Measurements from ENCODE around the gene KANK4.

The KANK4 gene

DNA sequence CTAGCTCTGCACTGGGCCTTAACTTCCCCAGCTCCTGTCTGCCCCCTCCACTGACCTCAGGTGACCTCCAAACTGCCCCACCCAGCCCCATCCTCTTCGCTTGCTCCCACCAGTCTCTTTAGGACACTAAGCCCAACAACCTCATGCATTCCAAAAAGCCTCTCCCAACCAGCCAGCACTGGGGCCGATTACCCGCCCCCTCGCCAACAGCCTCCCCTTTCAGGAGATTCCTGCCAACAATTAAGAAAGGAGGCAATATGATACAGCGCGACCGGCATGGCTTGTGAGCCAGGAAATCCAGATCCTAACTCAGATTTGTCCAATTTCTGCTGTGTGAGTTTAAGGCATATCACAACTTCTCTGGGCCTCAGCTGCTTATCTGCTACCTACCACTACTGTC, 14.7 kb downstream of the KANK4 start:
- DNase-seq, result no peak

DNA sequence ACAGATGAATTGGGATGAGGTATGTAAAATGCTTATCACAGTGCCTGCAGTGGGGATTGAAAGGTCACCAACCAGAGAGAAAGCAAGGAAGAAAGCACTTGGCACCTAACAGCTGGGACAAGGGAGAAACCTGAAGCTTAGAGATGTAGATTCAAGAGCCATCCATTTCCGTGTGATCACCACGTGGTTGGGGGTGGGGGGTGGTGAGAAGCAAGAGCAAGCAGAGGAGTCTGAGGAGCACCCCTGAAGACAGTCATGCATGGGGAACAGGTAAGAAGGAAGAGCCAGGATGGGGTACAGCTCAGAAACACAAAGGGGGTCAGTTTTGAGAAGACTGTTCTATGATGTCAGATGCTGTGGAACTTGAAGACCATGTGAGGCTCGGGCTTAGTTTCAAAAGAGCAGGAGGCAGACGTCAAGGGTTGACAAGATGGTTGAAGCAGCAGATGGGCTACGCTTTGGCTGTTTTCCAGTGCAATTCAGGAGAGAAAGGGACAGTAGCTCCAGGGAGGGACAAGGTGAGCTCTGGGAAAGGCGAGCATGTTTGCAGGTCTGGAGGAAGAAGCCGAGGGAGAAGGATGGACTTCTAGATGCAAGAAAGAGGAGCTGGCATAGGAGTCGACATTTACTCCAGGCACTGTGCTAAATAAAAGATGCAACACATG, 17.4 kb downstream of the KANK4 start:
- DNase-seq, result peak in 1 of 2 experiments; percentile 15

DNA sequence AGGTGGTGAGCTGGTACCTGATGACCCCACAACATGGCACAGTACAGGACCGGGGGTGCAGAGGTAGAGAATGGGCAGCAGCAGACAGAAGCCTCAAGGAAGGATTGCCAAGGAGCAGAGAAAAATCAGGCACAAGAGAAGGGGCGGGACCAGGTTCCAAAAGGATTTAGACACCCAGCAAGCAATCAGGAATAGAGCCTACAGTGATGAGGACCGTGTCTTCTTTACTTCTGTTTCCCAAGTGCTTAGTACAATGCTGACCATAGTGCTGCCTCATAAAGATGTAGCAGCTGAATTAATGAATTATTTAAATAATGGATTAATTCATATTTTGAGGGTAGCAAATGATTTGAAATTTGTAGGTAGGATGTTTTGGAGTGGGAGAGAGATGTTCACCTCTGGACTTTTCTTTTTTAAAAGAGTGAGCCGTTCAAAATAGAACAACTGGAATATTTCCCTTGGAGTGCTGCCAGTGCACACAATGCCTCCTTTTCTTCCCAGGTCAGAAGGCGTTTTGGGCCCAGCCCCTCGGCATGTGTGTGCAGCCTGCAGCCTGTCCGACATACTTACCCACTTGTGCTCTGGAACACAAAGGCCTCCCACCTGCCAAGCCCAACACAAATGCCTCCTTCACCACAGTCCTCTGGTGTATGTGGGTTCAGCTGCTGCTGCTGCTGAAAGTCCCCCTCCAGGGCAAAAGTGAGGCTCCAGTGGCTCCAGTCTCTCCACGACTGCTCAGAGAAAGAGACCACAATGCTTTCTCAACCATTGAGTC, 19.6 kb downstream of the KANK4 start:
- no peak for DNase-seq

DNA sequence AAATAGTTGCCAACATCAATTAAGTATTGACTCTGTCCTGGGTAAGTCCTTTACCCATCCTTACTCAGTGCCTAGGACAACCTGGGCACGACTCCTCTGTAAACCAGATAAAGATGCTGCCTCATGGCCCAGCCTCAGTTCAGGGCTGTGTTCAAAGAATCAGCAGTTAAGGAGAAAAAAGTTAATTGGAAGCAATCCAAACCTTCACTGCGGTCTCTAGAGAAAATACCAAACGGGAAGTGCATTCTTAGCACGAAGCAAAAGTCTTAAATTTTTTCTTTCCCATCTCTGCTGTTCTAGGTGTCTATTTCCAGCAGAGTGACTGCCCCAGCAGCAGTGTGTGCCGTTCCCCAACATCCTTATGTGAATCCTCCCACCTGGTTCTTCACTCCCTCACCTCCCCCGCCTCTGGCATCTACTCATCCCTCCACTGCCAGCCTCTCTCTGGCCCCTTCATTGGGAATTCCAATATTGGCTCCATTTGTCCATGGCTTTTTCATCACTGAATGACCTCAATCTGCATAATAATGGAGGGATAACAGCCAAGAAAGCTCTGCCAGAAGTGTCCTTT, 23.2 kb downstream of the KANK4 start:
- DNase-seq, result no peak

DNA sequence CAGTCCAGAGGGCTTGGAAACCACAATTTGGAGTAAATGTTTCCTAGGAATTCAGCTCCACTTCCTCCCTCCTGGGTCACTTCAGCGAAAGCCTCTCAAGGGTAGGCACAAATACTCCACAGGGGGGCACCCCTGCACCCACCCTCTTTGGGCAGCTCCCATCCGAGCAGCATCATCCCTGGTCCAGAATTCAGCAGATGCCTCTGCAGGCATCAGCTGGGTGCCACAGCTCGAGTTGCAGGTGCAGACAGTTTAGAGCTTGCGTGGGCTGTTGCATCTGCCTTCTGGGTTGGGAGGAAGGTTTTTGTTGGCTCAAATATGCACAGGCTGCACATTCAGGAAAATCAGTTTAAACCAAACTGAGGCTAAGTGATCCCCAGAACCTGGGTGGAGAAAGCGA, 25.0 kb downstream of the KANK4 start:
- no peak for DNase-seq

DNA sequence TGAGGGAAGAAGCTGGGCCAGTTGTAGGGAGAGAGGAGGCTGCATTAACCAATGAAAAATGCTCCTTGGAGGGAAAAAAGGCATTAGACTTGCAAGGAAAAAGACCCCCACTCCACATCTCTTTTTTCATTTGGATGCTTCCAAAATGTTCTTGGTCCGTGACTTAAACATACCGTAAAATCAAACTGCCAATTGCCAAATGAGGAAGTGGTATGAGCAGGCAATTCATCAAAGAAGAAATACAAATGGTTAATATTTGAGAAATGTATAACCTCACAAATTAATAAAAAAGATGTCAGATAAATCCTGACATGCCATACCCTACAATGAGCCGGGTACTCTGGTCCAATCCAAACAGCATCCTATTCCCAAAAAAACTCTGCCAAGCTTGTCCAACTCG, 30.6 kb downstream of the KANK4 start:
- DNase-seq, result no peak

DNA sequence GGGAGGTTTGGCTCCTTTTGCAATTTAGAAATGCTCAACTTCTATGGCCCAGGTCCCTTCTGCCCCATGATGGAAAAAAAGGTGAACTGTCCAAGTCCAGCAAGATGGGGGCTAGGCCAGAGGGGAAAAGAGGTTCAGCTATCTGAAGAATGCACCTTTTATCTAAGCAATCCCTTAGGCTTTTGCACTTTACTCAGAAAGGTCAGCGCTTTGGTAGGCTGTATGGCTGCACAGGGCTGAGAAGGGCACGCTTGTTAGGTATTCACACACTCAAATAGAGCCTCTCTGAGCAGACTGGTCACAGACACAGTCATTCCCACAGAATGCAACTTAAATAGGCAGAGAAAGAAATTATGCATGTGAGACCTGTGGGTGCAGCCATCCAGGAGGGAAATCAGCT, 31.0 kb downstream of the KANK4 start:
- DNase-seq, result no peak

DNA sequence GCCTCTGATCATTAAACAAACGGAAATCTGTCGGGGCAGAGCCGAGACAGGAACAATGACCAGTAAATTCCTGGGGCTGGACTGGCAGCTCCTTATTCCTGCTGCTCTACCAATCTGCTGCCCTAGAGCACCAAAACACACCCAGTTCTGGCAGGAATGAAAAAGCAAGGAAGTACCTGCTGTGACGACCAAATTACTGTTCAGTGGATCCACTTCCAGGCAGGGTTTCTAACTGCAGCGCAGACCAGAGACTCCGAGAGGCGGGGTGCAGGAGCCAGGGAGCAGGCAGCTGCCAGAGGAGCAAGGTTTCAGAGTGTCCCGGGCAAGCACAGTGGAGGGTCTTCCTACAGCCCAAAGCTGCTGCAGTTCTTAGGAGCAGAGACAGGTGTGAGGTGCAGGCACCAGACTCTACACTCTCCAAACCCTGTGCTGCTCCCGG, 32.4 kb downstream of the KANK4 start:
- no peak for DNase-seq

DNA sequence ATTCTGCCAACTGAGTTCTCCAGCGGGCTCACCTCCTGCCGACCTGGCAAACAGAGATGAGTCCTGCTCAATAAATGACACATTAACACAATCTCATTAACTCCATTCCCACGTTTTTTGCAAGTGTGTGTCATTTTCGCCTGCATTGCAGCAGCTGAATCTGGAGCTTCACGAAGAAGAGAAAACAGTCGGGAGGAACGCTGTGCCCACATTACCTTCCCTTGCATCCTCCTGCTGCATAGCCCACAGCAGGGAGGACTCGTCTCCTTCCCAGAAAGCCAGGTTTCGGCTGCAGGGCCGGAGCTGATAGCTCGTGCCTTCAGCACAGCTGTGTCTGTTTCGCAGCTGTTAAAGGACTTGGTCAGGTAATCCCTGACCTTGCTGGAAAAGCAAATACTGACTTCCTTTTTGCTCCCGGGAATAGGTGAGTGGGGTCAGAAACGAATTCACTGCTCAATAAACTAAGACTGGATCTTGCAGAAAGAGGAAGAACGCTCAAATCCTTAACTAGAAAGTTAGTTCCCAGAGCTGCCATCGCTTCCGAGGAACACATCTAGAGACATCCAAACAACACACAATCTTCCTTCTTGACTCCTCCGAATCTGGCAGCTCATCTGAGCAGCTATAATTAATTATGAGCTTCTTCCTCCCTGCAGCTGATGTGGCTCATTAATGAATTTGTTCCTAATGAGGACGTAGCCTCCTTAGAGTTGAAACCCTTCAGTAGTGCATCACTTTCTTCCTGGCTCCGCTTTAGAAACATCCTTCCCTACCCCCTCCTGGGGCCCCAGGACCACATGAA, 33.0 kb downstream of the KANK4 start:
- no peak for DNase-seq

DNA sequence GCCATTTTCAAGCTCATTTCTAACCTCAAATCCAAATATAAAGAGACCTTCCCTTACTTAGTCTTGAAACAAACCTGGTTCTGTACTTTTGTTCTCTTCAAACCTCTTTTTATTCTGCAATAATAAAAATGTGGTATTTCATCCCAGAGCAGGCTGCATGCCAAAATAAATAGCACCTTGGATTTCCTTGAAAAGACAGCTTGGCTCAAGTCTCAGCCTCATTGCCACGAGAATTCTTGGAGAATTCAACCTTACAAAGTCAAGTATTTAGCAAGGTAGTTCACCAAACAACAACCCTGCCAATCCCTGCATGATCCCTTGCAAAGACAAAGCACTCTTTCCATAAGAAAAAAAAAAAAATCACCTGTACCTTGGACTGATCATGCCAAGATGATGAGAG, 33.8 kb downstream of the KANK4 start:
- DNase-seq, result no peak

DNA sequence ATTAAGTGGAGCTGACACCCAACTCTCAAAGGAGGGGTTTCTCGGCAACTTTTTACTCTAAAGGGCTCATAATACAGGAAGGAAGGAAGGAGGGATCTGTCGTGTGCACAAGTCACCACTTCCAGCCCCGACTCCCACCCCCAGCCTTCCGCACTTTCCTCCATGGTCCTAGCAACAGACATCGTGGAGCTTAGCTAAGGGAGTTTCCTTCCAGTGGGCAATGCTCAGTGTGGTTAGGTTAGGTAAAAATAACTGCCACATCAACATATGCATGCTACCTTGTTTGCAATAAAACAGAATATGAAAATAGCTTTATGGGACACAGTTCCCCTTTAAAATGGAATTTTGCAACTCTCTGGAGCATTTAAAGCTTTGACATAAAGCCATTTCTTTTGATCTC, 35.2 kb downstream of the KANK4 start:
- no peak for DNase-seq

DNA sequence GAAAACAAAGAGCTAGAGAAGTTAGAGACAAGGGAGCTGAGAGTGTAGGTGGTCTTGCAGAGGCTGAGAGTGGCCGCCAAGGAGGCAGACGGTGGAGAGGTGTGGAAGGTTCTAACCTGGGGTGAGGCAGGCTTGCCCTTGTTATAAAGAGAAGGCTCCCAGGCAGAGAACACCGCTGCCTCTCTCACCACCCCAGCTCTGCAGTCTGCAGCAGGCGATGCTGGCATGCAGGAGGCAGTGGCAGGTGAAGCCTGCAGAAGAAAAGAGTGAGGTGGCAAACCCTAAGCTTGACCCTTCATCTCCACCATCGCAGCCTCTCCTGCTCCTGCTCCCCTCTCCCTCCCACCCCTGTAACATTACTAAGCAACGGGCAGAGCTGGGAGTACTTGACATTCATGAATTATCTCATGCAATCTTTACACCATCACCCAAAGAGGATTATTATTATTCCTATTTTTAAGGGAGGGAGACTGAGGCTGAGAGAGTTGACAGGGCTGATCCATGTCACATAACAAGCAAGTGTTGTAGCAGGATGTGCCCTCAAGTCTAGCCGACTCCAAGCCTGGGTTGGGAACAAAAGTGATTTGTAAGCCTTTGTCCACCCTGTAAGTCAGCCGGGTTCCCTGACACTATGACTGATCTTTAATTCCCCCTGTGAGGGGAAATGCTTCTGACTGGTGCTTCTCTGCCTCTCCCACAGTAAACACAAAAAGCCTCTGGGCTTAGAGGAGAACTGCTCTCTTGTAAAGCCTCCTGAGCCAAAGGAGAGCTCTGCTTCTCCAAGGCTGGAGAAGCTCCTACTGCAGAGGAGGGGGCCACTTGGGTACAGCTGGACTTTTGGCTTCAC, 36.1 kb downstream of the KANK4 start:
- DNase-seq, result no peak

DNA sequence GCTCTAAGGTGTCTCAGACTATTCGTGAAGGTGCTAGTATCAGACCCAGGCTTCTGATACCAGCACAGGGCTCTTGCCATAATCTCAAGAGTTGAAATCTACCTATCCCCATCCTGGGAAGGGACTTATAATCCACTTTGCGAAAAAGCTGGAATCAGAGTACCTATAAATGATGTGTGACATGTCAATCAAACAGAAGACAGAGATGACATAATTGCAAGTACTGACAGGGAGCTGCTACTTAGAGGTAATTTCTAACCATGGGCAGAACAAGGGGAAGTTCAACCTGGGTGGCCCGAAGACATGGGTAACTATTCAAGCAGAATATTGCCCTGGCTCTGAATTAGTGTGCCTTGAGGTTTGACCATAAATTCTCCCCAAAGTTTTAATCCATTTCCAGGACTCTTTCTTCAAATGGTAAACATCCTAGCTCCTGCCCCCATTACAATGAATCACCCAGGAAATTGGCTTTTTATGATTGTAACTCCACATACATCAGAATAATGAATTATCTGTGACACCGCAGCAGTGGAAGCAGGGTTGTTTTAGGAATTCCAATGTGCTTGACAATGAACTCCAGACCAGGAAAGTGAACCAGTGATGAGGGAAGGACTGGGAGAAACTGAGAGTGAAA, 37.2 kb downstream of the KANK4 start:
- DNase-seq, result no peak

DNA sequence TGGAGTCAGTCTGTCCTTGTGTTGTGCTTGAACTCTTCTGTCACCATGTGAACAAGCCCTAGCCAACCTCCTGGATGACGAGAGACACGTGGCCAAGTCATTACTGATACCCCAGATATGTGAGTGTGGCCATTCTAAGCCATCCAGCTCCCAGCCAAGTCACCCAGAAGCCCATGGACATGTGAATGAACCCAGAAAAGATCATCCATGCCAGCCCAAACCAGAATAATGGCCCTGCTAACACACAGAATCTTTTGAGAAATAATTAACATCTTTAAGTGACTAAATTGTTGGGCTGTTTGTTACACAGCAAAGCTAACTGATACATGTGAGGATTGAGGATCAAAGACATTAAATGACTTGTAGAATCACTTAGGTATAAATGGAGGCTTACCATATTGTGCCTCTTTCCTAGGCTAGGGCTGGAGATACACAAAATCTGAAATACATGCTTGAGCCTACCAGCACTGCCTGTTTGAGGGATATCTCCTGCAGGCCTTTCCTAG, 38.2 kb downstream of the KANK4 start:
- no peak for DNase-seq

DNA sequence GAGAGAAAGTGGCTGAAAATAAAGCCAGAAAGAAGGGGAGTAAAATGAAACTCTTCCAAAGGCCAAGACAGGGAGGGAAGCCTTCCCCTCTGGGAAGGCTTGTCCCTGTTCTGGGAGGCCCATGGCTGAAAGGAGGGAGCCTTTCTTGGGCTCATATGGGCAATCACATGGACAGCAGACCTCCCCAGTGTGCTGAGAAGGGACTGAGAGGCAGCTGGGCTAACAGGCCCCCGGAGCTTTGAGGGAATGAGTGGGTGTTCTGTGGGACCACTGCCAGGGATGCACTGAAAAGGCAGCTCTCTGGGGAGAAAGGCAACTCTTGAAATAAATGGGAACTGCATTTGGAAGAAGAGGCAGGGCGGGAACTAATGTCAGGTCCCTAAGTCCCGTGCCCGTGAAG, 39.1 kb downstream of the KANK4 start:
- DNase-seq, result no peak

DNA sequence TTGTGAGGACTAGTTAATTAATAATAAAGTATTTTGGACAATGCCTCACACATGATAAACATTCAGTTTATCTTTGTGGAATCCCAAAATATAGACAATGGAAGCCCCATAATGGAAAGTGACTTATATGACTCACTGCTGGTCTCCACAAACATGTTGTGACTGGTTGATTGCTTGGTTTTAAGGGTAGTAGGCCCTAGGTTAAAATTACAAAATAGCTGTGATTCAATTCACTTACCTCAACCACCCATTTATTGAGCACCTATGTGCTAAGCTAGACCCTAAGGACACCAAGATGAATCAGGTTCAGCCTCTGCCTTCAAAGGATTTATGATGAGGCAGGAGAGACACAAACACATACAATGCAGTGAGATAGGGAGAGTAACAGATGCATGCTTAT, 42.4 kb downstream of the KANK4 start:
- DNase-seq, result no peak

DNA sequence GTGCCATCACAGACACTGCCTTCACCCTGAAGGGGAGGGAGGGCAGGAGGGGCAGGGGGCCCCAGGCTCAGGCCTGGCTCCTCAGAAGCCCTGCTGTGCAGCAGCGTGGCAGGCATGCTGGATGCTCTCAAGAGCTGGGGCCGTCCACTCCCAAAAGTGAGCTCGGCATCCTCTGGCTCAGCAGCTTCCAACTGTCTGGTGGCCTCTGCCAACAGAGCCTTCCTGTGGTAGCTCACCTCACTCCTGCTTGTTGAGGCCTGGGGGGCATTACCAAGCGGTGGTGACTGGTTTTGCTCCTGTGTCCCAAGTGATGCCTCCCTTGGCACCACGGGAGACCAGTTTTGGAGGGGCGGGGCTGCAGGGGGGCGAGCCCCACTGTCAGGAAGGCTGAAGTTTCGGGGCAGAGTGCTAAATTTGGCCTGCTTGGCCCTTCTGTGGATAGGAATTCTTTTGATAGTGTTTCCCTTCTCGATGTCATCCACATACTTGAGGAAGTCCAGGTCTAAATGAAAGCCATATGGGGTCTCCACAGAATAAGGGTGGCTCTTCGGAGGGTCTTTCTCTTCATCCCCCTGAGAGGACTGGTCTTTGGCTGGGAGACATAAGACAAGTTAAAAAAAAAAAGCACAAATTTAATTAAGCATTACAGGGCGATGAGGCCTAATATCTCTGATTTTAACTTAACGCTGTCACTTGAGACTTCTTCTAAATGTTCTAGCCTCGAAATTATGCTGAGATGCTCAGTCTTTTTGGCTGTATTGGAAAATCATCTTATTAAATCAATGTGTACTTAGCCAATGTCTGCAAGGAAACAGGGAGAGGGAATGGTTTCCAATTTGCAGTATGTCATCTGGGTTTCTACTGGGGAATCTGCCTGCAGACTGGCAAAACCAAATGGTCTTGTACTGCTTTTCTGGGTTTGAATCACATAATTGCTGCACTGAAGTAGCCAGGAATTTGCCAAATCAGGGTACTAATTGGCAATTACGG, 44.4 kb downstream of the KANK4 start:
- DNase-seq, result no peak

DNA sequence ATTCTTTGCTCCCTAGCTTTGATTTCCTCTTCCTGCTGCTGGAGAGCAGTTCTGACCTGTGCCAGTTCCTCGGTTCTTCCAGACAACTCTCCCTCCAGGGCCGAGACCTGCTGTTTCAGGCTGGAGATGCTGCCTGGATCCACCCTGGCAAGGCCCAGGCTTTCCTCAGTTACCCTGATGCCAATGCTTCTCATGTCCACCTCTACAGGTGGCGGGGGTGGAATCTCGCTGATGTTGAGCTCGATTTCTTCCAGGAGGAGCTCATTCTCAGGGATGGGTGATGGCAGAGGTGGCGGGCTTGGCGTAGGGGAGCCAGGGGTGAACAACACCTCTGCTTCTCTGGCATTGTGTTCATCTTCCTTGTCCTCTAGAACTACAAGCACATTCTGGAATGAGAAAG, 45.3 kb downstream of the KANK4 start:
- DNase-seq, result no peak

DNA sequence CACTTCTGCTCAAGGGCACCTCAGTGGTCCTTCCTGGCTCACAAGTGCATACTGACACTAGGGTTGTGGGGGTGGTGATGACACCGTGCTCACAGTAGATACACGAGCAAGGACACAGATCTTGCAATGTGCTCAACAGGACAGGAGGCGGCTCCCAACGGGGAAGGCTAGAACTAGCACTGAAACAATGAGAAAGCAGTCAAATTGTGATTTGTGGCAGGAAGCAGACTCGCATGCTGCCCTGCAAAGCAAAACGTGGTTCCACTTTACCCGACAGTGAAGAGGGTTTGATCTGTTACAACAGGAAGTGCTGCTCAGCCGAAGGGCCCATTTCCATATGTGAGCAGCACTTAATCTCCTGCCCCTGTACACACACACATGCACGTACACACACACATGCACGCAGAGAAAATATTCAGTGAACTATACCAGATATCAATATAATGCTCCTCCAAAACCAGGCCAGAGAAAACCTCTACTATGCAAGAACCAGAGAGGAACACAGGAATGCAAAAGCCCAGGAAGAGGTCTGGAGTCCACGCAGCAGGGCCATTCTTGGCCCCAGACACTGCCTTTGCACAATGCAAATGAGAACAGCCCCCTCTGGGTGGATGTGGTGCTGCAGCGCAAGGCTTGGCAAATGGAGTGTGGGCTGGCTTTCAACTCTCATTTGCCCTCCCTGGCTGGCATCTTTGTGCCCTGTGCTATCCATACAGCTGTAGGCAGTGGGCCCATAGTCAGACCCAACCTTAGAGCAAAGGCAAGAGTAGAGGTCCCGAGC, 47.1 kb downstream of the KANK4 start:
- DNase-seq, result no peak

DNA sequence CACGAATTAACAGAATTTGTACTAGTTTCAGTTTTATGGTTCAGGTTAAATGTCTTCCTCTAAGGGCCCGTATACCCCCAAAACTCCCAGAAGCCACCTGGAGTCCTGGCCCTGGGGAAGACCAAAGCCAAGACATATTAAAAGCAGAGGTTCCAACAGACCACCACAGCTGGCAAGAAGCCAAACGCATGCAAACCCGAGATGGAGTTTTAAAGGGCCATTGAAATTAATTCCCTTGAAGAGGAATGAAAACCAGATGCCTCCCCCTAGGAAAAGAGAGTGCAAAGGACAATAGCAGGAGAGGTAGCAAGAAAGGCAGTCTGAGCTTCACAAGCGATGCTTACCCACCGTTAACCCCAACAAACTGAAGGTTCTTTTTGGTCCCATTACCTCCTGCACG, 48.1 kb downstream of the KANK4 start:
- DNase-seq, result no peak
